Epithelial cell of esophagus (primary cell): Measurements from ENCODE around the gene GPR180.

Source experiments
- DNase-seq: peaks from one replicate; pipeline ENCODE4 v3.0.0; 2010; ENCODE audit warnings: low read depth
- H3K4me3 ChIP-seq: 2 replicates; pipeline ENCODE4 v1.5.1; 2011; ENCODE audit warnings: mild to moderate bottlenecking, low read length, control low read depth
- CTCF ChIP-seq: IDR thresholded peaks from 2 replicates; pipeline ENCODE4 v1.5.1; 2011; ENCODE audit warnings: low read depth, mild to moderate bottlenecking, low read length, control low read depth, inconsistent platforms; ENCODE audit not compliant: insufficient read depth; ENCODE audit errors: missing control alignments

GPR180 gene

GRCh38 chr13:94666065-94666464 is 64.4 kb downstream of the GPR180 start:
- no peak for TF ChIP-seq CTCF
- peak; percentile 47 for DNase-seq
- no peak overlapping the region for H3K4me3 ChIP-seq

GRCh38 chr13:94667190-94667589 is 65.5 kb downstream of the GPR180 start:
- no peak for DNase-seq
- H3K4me3 ChIP-seq = no peak overlapping the region
- no peak for TF ChIP-seq CTCF

GRCh38 chr13:94672400-94672799 is 70.7 kb downstream of the GPR180 start:
- no peak for DNase-seq
- no peak for TF ChIP-seq CTCF
- H3K4me3 ChIP-seq = no peak overlapping the region

GRCh38 chr13:94673851-94674250 is 72.2 kb downstream of the GPR180 start:
- no peak overlapping the region for H3K4me3 ChIP-seq

GRCh38 chr13:94674609-94675348 is 73.1 kb downstream of the GPR180 start:
- TF ChIP-seq CTCF = peak; percentile 86

More at GRCh38 chr13:94673851-94674250, 72.2 kb downstream of the GPR180 start:
- DNase-seq = peak; percentile 13
- no peak for TF ChIP-seq CTCF

GRCh38 chr13:94677799-94678198 is 76.1 kb downstream of the GPR180 start:
- no peak overlapping the region for H3K4me3 ChIP-seq
- no peak for DNase-seq
- TF ChIP-seq CTCF = no peak

More at GRCh38 chr13:94674609-94675348, 73.1 kb downstream of the GPR180 start:
- DNase-seq = peak; percentile 70
- H3K4me3 ChIP-seq = no peak overlapping the region

- DNase-seq = no peak
- H3K4me3 ChIP-seq = no peak overlapping the region
- TF ChIP-seq CTCF = no peak
These were observed 77.2 kb downstream of the GPR180 start for GRCh38 chr13:94678845-94679244.
